Measurements from ENCODE around the gene ECSIT.
"Not testable (repeated sequence)": the region's sequence is repeated elsewhere in the genome, so short reads cannot be mapped to it uniquely, and the experiment has no call there.

Gene ECSIT

DNA sequence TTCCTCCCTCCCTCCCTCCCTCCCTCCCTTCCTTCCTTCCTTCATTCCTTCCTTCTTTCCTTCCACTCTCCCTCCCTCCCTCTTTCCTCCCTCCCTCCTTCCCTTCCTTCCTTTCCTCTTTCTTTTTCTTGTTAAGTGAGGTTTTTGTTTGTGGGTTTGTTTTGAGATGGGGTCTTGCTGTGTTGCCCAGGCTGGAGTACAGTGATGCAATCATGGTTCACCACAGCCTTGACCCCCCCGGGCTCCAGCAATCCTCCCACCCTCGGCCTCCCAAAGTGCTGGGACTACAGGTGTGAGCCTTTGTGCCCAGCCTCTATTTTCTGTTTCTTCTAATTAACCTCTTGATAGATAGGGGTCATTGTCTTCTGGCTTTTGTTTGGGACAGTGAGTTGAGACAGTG lies 67.5 kb downstream of the ECSIT start:
- no peaks in the 10 kb centered on the region for H3K27me3 ChIP-seq (replicated peaks; ENCODE audit: control insufficient read depth, insufficient read depth, low read length, poor library complexity, severe bottlenecking)
- DNase-seq = no peak
- H3K36me3 ChIP-seq (ENCODE audit: control insufficient read depth, insufficient read depth, low read length) = no peaks in the 10 kb centered on the region
- H3K4me1 ChIP-seq (ENCODE audit: control insufficient read depth, insufficient read depth, low read length, poor library complexity, severe bottlenecking) = no peaks in the 10 kb centered on the region
- no peaks in the 10 kb centered on the region for H3K9me3 ChIP-seq (ENCODE audit: control insufficient read depth, low read length)
- H3K4me3 ChIP-seq (ENCODE audit: insufficient read depth, low read depth, low read length, poor library complexity, severe bottlenecking) = no peak overlapping the region
- H3K27ac ChIP-seq (ENCODE audit: insufficient read depth, low read length, poor library complexity, severe bottlenecking) = no peak overlapping the region

DNA sequence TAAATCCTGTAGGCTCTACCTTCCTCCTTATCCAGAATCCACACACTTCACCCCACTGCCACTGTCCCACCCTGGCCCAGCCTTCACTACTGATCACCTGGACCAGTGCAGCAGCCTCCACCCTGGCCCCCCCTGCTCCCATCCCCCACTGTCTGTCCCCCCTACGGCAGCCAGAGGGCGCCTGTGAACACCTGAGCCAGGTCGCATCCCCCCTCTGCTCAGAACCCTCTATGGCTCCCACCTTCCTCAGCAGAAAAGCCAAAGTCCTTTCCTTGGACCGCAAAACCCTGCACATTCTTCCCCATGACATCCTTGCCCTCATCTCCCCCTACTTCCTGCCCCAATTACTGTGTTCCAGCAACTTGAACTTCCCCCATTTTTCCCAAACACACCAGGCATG lies 68.7 kb downstream of the ECSIT start:
- Histone ChIP-seq H3K27me3 (replicated peaks; ENCODE audit: control insufficient read depth, insufficient read depth, low read length, poor library complexity, severe bottlenecking) (no peaks in the 10 kb centered on the region), H3K36me3 (ENCODE audit: control insufficient read depth, insufficient read depth, low read length) (no peaks in the 10 kb centered on the region), H3K4me1 (ENCODE audit: control insufficient read depth, insufficient read depth, low read length, poor library complexity, severe bottlenecking) (no peaks in the 10 kb centered on the region), H3K9me3 (ENCODE audit: control insufficient read depth, low read length) (no peaks in the 10 kb centered on the region), H3K4me3 (ENCODE audit: insufficient read depth, low read depth, low read length, poor library complexity, severe bottlenecking) (no peak overlapping the region), H3K27ac (ENCODE audit: insufficient read depth, low read length, poor library complexity, severe bottlenecking) (no peak overlapping the region)
- DNase-seq = no peak

DNA sequence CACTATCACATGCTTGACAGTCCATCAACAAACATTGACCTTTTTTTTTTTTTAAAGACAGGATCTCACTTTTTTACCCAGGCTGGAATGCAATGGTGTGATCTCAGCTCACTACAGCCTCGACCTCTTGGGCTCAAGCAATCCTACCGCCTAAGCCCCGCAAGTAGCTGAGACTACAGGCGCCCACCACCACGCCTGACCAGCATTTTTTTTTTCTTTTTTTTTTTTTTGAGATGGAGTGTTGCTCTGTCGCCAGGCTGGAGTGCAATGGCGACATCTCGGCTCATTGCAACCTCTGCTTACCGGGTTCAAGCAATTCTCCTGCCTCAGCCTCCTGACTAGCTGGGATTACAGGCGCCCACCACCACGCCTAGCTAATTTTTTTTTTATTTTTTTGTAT lies 70.0 kb downstream of the ECSIT start:
- H3K9me3 ChIP-seq (ENCODE audit: control insufficient read depth, low read length); H3K4me3 ChIP-seq (ENCODE audit: insufficient read depth, low read depth, low read length, poor library complexity, severe bottlenecking); H3K27ac ChIP-seq (ENCODE audit: insufficient read depth, low read length, poor library complexity, severe bottlenecking); H3K27me3 ChIP-seq (replicated peaks; ENCODE audit: control insufficient read depth, insufficient read depth, low read length, poor library complexity, severe bottlenecking); H3K4me1 ChIP-seq (ENCODE audit: control insufficient read depth, insufficient read depth, low read length, poor library complexity, severe bottlenecking); H3K36me3 ChIP-seq (ENCODE audit: control insufficient read depth, insufficient read depth, low read length); DNase-seq: not testable (repeated sequence)

DNA sequence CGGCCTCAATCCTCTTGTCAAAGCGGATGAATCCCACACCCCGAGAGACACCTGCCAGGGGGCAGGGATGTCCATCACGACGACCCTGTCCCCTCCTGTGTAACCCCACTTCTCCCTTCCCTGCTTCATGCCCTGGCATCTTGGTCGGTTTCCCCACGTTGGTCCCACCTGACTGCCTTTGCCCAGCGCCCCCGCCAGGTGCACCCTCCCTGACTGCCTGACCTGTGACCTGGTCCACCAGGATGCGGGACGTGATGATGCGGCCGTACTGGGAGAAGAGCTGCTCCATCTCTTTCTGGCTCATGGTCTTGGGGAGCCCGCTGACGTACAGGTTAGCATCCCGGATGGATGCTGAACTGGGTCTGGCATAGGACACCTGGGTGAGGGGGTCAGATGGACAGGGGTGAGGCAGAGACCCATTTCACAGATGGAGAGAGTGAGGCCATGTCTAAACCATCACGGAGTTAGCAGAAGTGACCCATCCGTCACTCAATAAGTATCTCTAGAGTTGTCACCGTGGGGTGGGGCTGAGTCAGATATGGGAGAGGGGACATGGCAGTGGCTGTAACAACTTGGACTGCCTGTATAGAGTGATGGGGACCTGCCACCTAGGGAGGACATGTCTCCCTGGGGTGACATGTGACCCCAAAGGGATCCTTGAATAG lies 70.6 kb downstream of the ECSIT start:
- no peaks in the 10 kb centered on the region for H3K27me3 ChIP-seq (replicated peaks; ENCODE audit: control insufficient read depth, insufficient read depth, low read length, poor library complexity, severe bottlenecking)
- no peak for DNase-seq
- H3K4me1 ChIP-seq (ENCODE audit: control insufficient read depth, insufficient read depth, low read length, poor library complexity, severe bottlenecking) = no peaks in the 10 kb centered on the region
- H3K9me3 ChIP-seq (ENCODE audit: control insufficient read depth, low read length) = no peaks in the 10 kb centered on the region
- H3K27ac ChIP-seq (ENCODE audit: insufficient read depth, low read length, poor library complexity, severe bottlenecking) = no peak overlapping the region
- H3K36me3 ChIP-seq (ENCODE audit: control insufficient read depth, insufficient read depth, low read length) = no peaks in the 10 kb centered on the region
- no peak overlapping the region for H3K4me3 ChIP-seq (ENCODE audit: insufficient read depth, low read depth, low read length, poor library complexity, severe bottlenecking)

DNA sequence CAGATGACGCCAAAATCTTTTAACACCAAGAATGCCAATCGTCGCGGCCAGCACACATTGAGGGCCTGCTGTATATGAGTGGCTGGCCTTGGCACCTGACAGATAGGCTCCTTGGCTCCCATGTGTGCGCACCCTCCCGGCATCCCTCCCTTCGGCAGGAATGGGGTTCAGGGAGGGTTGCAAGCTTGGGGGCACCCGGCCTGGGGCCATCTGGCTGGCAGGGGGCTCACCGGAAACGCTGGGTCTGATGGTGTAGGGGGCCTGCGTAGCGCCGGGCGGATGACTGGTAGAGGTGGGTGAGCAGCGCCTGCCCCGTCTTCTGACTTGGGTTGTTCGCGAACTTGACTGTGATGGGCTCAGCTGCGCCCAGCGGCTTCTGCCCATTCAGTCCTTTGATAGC lies 71.1 kb downstream of the ECSIT start:
- Histone ChIP-seq H3K4me3 (ENCODE audit: insufficient read depth, low read depth, low read length, poor library complexity, severe bottlenecking) (no peak overlapping the region), H3K36me3 (ENCODE audit: control insufficient read depth, insufficient read depth, low read length) (no peaks in the 10 kb centered on the region), H3K9me3 (ENCODE audit: control insufficient read depth, low read length) (no peaks in the 10 kb centered on the region), H3K27ac (ENCODE audit: insufficient read depth, low read length, poor library complexity, severe bottlenecking) (no peak overlapping the region), H3K27me3 (replicated peaks; ENCODE audit: control insufficient read depth, insufficient read depth, low read length, poor library complexity, severe bottlenecking) (no peaks in the 10 kb centered on the region), H3K4me1 (ENCODE audit: control insufficient read depth, insufficient read depth, low read length, poor library complexity, severe bottlenecking) (no peaks in the 10 kb centered on the region)
- DNase-seq = no peak

DNA sequence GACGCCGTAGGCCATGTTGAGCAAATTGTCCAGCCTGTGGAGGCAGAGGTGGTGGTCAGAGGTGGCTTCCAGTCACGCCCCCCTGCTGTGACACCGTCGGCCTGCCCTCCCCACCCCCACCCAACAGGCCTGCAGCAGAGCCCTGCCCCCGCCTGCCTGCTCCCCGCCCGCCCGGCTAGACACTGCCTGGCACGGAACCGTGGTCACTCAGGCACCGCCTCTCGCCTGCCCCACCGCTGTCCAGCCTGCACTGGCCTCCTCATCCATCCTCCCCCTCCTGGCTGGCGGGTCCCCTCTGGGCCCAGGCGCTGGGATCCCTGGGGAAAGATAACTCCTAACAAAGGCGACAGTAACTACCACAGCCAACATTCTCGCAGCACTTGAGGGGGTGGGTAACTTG lies 71.8 kb downstream of the ECSIT start:
- Histone ChIP-seq H3K4me1 (ENCODE audit: control insufficient read depth, insufficient read depth, low read length, poor library complexity, severe bottlenecking) (no peaks in the 10 kb centered on the region), H3K27me3 (replicated peaks; ENCODE audit: control insufficient read depth, insufficient read depth, low read length, poor library complexity, severe bottlenecking) (no peaks in the 10 kb centered on the region), H3K27ac (ENCODE audit: insufficient read depth, low read length, poor library complexity, severe bottlenecking) (no peak overlapping the region), H3K9me3 (ENCODE audit: control insufficient read depth, low read length) (no peaks in the 10 kb centered on the region), H3K36me3 (ENCODE audit: control insufficient read depth, insufficient read depth, low read length) (no peaks in the 10 kb centered on the region), H3K4me3 (ENCODE audit: insufficient read depth, low read depth, low read length, poor library complexity, severe bottlenecking) (no peak overlapping the region)
- DNase-seq = no peak

DNA sequence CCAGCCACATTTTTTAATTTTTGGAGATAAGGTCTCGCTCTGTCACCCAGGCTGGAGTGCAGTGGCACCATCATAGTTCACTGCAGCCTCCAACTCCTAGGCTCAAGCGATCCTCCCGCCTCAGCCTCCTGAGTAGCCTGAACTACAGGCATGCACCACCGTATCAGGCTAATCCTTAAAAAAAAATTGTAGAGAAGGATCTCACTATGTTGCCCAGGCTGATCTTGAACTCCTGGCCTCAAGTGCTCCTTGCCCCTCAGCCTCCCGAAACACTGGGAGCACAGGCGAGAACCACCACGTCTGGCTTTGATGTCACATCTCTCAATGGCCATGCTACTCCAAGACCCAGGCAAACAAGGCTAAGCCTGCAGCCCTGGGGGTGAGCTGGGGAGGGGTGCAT lies 72.3 kb downstream of the ECSIT start:
- Histone ChIP-seq H3K4me1 (ENCODE audit: control insufficient read depth, insufficient read depth, low read length, poor library complexity, severe bottlenecking) (no peaks in the 10 kb centered on the region), H3K9me3 (ENCODE audit: control insufficient read depth, low read length) (no peaks in the 10 kb centered on the region), H3K4me3 (ENCODE audit: insufficient read depth, low read depth, low read length, poor library complexity, severe bottlenecking) (no peak overlapping the region), H3K27me3 (replicated peaks; ENCODE audit: control insufficient read depth, insufficient read depth, low read length, poor library complexity, severe bottlenecking) (no peaks in the 10 kb centered on the region), H3K36me3 (ENCODE audit: control insufficient read depth, insufficient read depth, low read length) (no peaks in the 10 kb centered on the region), H3K27ac (ENCODE audit: insufficient read depth, low read length, poor library complexity, severe bottlenecking) (no peak overlapping the region)
- no peak for DNase-seq
